T-helper 1 cell treated with Interleukin-12 subunit alpha and Interleukin-12 subunit beta and Interleukin-4 antibody, amounts not matched to agents 30 μg/mL and 1 μg/mL, for 36 hours (primary cell): ENCODE data around the gene RIMS4.

Experiments
- H3K27ac Mint-ChIP-seq: one replicate; pipeline ENCODE4 v1.8.0; 2021; ENCODE audit warnings: mild to moderate bottlenecking, mixed read lengths
- H3K27me3 Mint-ChIP-seq: one replicate; pipeline ENCODE4 v1.8.0; 2021; ENCODE audit warnings: low read depth, mixed read lengths
- H3K36me3 Mint-ChIP-seq: one replicate; pipeline ENCODE4 v1.8.0; 2021; ENCODE audit warnings: low read depth, mixed read lengths
- H3K4me1 Mint-ChIP-seq: one replicate; pipeline ENCODE4 v1.8.0; 2021; ENCODE audit warnings: low read depth, mixed read lengths
- H3K4me3 Mint-ChIP-seq: one replicate; pipeline ENCODE4 v1.8.0; 2021; ENCODE audit warnings: mild to moderate bottlenecking, moderate library complexity, mixed read lengths
- H3K9me3 Mint-ChIP-seq: one replicate; pipeline ENCODE4 v1.8.0; 2021; ENCODE audit warnings: mixed read lengths

RIMS4 gene

DNA sequence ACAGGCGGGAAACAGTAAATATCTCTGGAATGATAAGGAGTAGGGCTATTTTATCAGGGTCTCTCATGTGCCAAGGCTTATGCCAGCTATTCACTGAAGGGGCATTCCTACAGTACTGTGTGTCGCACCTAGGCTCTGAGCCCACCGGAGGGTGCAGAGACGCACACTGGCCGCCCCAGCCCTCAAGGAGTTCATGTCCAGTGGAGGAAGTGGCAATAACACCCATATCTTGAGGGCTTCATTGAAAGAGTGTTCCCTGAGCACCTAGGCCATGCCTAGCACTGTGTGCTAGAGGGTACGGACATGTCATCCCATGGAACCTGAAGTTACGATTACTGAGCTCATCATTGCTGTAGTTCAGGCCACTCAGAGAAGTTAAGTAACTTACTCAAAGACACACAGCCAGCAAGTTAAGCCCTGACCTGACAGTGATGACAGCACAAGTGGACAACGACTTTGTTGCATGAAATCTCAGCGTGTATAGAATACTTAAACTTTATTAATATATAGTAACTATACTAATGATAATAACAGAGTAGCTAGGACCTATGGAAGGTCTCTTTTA, 86.5 kb downstream of the RIMS4 start:
- Mint-ChIP-seq H3K27ac (no peak overlapping the region), H3K36me3 (no peaks in the 10 kb centered on the region), H3K9me3 (no peaks in the 10 kb centered on the region), H3K4me1 (peaks cover 1% of the 10 kb centered on the region), H3K4me3 (no peak overlapping the region), H3K27me3 (no peaks in the 10 kb centered on the region)

DNA sequence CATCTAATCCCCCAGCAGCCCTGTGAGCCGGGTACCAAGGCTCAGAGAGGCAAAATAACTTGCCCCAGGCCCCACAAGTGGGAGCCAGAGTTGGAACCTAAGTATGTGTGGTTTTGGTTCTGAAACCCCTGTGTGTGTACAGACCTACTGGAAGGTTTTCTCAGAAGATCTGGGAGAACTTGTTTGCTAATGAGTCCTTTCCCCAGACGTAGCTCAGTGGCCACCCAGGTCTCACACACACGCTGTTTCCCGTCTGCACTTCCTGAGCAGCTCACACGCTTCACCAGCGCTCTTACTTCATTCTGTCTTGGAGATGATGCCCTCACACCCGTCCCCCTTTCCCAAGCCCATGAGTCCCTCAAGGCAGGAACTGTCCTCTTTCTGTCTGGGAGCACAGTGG, 87.0 kb downstream of the RIMS4 start:
- Mint-ChIP-seq H3K27me3 (no peaks in the 10 kb centered on the region), H3K4me3 (no peak overlapping the region), H3K36me3 (no peaks in the 10 kb centered on the region), H3K27ac (no peak overlapping the region), H3K9me3 (no peaks in the 10 kb centered on the region), H3K4me1 (peaks cover 1% of the 10 kb centered on the region)

DNA sequence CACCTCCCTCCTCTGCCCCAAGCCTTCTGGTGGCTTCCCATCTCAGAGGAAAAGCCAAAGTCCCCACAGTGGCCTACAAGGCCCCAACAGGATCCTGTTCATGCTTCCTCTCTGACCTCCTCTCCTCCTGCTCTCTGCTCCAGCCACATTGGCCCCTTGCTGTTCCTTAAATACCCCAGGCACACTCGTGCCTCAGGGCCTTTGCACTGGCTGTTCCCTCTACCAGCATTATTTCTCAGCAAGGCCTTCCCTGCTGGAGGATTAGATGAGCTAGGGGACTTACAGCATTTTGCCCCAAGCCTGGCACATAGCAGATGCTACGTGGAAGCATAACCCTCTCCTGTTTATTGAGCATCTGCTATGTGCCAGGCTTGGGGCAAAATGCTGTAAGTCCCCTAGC, 87.4 kb downstream of the RIMS4 start:
- H3K4me1 Mint-ChIP-seq: peaks cover 1% of the 10 kb centered on the region
- no peak overlapping the region for H3K4me3 Mint-ChIP-seq
- H3K27me3 Mint-ChIP-seq: no peaks in the 10 kb centered on the region
- H3K9me3 Mint-ChIP-seq: no peaks in the 10 kb centered on the region
- no peaks in the 10 kb centered on the region for H3K36me3 Mint-ChIP-seq
- H3K27ac Mint-ChIP-seq: no peak overlapping the region

DNA sequence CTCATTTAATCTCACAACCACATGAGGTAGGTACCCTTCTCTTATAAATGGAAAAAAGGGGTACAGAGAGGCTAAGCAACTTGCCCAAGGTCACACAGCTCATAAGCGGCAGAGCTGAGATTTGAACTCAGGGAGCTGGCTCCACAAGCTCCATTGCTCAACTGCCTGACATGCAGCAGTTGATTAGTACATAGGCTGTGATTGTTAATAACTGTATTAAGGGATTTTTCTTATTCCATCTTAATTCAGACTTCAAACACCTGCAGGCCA, 88.6 kb downstream of the RIMS4 start:
- H3K9me3 Mint-ChIP-seq: no peaks in the 10 kb centered on the region
- peaks cover 1% of the 10 kb centered on the region for H3K4me1 Mint-ChIP-seq
- no peaks in the 10 kb centered on the region for H3K36me3 Mint-ChIP-seq
- H3K27me3 Mint-ChIP-seq: no peaks in the 10 kb centered on the region
- no peak overlapping the region for H3K4me3 Mint-ChIP-seq
- H3K27ac Mint-ChIP-seq: no peak overlapping the region

DNA sequence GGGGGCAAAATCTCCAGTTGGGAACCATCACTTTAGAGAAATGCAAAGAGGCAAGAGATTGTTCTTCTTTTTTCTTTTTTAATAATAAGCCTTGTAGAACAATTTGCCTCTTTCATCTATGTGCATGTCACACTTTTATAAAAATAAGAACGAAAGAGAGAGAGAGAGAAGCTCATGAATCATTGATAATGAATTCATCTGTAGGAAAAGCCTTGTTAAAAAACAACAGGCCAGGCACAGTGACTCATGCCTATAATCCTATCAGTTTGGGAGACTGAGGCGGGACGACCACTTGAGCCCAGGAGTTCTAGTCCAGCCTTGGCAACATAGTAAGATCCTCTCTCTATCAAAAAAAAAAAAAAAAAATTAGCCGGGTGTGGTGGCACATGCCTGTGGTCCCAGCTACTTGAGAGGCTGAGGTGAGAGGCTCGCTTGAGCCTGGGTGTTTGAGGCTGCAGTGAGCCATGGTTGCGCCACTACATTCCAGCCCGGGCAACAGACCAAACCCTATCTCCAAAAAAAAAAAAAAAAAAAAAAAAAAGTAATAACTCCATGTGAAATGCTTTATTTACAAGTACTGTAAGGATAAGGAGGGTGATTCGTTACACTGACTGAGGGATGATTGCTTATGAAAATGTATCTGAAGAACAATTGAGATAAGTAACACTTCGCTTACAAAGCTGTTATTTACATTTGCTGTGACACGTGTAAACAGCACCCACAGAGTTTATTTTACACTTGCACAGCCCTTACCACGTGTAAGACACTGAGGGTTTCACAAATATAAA, 89.2 kb downstream of the RIMS4 start:
- H3K27ac Mint-ChIP-seq: no peak overlapping the region
- H3K9me3 Mint-ChIP-seq: no peaks in the 10 kb centered on the region
- no peaks in the 10 kb centered on the region for H3K36me3 Mint-ChIP-seq
- H3K27me3 Mint-ChIP-seq: no peaks in the 10 kb centered on the region
- peaks cover 1% of the 10 kb centered on the region for H3K4me1 Mint-ChIP-seq
- H3K4me3 Mint-ChIP-seq: no peak overlapping the region

DNA sequence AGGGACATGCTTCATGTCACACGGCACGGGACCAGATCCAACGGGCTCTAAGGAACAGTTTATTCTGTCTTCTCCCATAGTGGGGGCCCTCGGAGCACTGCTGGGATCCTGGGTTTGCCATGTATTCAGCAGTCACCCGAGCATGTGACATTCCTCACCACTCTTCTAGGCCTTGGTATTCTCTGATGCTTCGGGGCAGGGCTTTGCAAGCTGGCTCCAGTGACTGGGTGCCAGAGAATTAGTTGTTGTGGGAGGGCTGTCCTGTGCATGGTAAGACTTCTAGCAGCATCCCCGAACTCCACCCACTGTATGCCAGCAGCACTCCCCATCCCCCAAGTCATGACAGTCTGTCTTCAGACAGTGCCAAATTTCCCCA, 89.7 kb downstream of the RIMS4 start:
- Mint-ChIP-seq H3K4me3 (no peak overlapping the region), H3K27ac (no peak overlapping the region), H3K36me3 (no peaks in the 10 kb centered on the region)

DNA sequence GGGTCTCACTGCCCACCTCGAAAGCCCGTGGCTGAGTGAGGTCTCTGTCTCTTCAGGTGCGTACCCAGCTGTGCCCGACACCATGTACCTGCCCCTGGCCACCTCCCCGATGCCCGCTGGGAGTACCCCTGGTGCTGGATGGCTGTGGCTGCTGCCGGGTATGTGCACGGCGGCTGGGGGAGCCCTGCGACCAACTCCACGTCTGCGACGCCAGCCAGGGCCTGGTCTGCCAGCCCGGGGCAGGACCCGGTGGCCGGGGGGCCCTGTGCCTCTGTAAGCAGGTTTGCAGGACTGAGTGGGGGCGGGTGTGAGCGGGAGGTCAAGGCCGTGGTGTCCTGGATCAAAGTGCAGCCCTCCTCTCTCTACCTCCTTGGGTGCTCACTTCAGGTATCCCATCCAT, 90.5 kb downstream of the RIMS4 start:
- H3K27ac Mint-ChIP-seq: no peak overlapping the region
- peaks cover 1% of the 10 kb centered on the region for H3K4me1 Mint-ChIP-seq
- H3K27me3 Mint-ChIP-seq: no peaks in the 10 kb centered on the region
- H3K4me3 Mint-ChIP-seq: no peak overlapping the region
- H3K36me3 Mint-ChIP-seq: no peaks in the 10 kb centered on the region
- no peaks in the 10 kb centered on the region for H3K9me3 Mint-ChIP-seq

More for the DNA sequence above, 89.7 kb downstream of the RIMS4 start:
- Mint-ChIP-seq H3K27me3 (no peaks in the 10 kb centered on the region), H3K4me1 (peaks cover 1% of the 10 kb centered on the region), H3K9me3 (no peaks in the 10 kb centered on the region)

DNA sequence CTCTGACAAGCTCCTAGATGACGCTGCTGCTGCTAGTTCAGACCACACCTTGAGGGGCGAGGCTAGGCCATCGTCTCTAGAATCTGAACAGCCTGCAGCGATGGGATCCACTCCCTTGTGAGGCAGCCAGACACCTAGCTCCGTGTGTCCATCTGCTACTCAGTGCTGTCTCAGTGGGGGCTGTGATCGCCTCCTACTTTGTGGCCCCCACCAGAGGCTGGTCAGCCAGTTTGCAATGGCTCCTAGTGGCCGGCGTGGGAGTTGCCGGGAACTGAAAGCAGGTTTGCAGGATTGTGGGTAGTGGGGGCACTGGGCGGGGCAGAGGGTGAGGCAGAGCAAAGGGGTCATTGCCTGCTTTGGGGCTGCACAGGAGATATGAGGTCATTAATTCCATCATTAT, 92.4 kb downstream of the RIMS4 start:
- Mint-ChIP-seq H3K27ac (no peak overlapping the region), H3K4me1 (no peaks in the 10 kb centered on the region), H3K27me3 (no peaks in the 10 kb centered on the region), H3K4me3 (no peak overlapping the region), H3K9me3 (no peaks in the 10 kb centered on the region), H3K36me3 (no peaks in the 10 kb centered on the region)

DNA sequence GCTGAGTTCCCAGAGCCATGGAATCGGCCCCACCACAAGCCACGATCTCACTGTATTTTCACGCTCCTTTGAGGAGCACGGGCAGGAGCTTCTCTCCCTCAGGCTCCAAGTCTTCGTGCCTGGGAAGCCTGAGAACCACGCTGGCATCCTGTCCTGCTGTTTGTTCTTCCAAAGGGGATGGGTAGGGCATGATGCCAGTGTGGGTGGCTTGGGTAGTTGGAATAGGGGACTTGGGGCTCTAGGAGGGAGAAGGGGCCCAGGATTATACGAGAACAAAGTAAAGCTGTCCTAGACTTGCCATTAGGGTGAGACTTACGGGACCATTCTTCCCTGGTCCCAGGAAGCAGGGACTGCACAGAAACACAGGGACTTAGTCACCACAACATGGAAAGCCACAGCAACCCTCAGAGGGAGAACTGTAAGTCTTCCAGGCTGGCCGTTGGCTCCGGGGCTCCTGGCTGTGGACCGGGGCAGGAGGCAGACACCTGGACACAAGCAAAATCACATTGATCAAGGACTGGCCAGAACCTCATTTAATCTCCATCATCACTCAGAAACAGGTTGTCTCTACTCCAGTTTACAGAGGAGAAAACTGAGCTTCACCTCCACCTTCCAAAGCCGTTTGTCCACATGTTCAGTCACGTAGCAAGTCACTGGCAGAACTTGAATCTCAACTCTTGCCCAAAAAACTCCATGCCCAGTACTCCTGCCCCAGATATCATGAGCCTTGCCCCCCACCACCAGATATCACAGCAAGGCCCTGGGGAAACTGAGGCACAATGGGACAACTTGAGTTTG, 93.8 kb downstream of the RIMS4 start:
- Mint-ChIP-seq H3K4me3 (no peak overlapping the region), H3K27me3 (peaks cover 6% of the 10 kb centered on the region), H3K9me3 (no peaks in the 10 kb centered on the region), H3K4me1 (no peaks in the 10 kb centered on the region), H3K36me3 (no peaks in the 10 kb centered on the region), H3K27ac (no peak overlapping the region)

DNA sequence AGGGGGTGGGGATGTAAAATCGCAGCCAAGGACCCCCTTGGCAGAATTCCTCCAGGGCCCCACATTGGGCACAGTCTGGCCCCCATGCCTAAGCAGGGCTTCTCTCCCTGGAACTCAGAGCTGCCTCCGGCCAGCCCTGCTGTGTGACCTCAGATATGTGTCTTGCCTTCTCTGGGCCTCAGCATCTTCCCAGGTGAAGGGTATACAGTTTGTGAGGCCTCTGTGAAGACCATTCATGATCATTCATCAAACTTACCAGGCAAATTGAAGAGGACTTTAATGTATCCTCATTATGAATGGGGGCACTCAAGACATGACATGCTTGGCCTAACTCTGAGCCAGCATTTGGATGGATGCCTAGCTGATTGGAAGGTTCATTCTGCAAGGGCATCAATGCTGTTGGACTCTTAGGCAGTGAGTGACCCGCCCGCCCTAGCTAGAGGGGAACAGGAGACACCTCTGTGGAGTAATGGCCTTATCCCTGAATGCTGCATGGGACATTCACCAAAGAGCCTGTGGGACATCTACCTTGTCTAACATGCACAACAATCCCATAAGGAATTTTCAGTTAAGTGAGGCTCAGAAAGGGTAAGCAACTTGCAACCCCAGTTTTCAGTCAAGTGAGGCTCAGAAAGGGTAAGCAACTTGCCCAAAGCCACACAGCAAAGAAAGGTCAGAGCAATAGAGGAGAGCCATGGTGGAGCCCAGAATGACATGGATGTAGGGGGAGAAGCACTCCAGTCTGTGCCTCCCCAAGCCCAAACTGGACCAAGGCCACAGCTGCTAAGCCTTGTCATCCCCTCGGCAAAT, 94.6 kb downstream of the RIMS4 start:
- Mint-ChIP-seq H3K36me3 (no peaks in the 10 kb centered on the region), H3K9me3 (no peaks in the 10 kb centered on the region), H3K27ac (no peak overlapping the region), H3K27me3 (peaks cover 6% of the 10 kb centered on the region), H3K4me3 (no peak overlapping the region), H3K4me1 (no peaks in the 10 kb centered on the region)

DNA sequence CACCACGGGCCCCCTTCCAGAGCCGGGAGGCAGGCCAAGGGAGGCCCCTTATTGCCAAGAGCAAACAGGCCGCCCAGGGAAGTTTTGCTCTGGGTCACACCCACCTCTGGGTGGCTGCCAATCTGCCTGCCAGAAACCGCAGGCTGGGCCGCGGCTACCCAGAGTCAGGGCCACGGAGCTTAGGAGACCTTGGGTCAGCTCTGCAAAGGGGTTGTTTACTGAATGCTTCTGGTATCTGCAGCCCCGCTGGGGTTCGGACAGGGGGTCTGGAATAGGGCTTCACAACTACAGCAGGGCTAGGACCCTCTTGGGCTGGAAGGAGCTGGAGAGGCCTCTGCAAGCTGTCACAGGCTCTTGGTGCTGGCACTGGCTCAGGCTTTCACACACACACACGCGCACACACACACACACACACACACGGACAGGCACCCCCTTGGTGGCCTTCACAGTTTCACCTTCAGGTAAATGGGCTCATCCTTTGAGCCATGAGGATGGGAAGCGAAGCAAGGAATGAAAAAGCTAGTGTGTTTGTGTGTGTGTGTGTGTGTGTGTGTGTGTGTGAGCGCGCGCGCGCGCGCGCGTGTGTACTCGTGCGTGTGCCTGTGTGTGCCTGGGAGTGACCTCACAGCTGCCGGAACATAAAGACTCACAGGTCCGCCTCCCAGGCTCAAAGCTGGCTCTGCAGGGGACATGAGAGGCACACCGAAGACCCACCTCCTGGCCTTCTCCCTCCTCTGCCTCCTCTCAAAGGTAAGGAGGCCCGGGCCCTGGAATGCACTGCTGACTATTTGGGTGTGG, 95.4 kb downstream of the RIMS4 start, which contains the start of gene CCN5:
Gene CCN5, plus strand, starts transcription at position 669 of the 798 bp plus-strand sequence. Its CDS starts 22 bp downstream, at position 691.
- Mint-ChIP-seq H3K4me3 (no peak within 1 kb of the TSS), H3K27ac (no peak within 1 kb of the TSS), H3K36me3 (no peaks in the 10 kb centered on the region), H3K27me3 (peaks cover 6% of the 10 kb centered on the region), H3K9me3 (no peaks in the 10 kb centered on the region), H3K4me1 (no peaks in the 10 kb centered on the region)

DNA sequence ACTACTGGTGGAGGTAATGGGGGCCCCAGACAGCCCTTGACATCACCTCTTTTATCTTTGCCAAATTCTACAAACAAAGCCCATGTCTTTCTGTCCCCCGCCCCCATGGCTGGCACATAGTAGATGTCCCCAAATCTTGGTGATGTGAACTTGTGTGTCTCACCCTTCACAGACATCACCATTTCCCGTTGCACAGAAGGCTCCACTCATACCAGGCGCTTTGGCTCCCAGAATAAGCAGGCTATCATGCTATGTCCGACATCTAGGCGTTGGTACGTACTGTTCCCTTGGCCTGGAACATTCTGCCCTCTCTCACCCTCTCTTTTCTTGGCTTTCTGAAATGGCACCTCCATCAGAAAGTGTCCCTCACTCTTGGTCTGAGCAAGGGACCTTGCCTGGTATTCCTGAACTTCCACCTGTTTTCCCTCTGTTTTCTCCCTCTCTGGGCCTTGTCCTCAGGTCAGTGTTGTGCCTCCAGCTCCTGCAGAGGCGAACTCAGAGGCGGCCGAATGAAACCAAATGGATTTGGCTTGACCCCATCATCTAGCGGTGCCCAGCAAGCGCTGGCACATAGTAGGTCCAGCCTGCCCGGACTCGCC, 96.1 kb downstream of the RIMS4 start:
- H3K4me1 Mint-ChIP-seq: no peaks in the 10 kb centered on the region
- no peak overlapping the region for H3K27ac Mint-ChIP-seq
- no peaks in the 10 kb centered on the region for H3K9me3 Mint-ChIP-seq
- no peaks in the 10 kb centered on the region for H3K36me3 Mint-ChIP-seq
- no peak overlapping the region for H3K4me3 Mint-ChIP-seq
- peaks cover 6% of the 10 kb centered on the region for H3K27me3 Mint-ChIP-seq

DNA sequence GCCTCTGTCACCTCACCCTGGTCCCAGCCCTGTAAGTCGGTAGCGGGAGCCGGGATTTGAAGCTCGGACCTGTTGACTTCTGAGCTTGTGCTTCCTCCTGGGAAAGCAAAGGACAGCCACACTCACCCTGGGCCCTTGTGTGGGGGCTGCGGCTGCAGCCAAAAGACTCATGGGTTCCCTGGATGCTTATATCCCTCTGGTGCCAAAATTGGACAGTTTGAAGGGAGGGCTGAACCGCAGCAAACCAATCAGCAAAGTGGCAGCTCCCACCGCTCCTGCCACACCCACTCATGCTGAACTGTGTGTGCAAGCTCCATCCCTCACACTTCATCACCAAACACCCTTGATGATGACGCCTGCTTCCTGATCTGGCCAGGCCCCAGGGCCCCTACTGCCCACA, 99.1 kb downstream of the RIMS4 start:
- peaks cover 6% of the 10 kb centered on the region for H3K27me3 Mint-ChIP-seq
- H3K4me1 Mint-ChIP-seq: no peaks in the 10 kb centered on the region
- H3K27ac Mint-ChIP-seq: no peak overlapping the region
- no peaks in the 10 kb centered on the region for H3K9me3 Mint-ChIP-seq
- H3K4me3 Mint-ChIP-seq: no peak overlapping the region
- H3K36me3 Mint-ChIP-seq: no peaks in the 10 kb centered on the region

DNA sequence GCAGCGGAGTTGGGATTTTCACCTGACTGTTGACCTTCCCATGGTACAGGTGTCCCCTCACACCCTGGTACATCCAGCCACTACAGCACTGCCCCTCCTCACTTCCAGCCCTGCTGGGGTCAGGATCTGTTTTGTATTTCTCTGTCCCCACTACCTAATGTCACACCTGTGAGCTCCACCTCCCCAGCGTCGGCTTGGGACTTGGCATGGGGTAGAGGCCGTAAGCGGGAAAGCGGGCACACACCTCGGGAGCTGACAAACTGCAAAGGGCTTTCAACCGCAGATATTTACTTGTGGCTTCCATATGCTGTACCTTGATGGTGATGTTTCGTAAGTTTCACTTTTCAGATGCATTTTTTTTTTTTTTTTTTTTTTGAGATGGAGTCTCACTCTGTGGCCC, 100.5 kb downstream of the RIMS4 start:
- Mint-ChIP-seq H3K36me3 (no peaks in the 10 kb centered on the region), H3K9me3 (no peaks in the 10 kb centered on the region), H3K4me3 (no peak overlapping the region), H3K4me1 (no peaks in the 10 kb centered on the region), H3K27me3 (peaks cover 6% of the 10 kb centered on the region), H3K27ac (no peak overlapping the region)
